K562 (cell line): ENCODE results near the gene GGA3. TPM values are rescaled to one million over a fixed set of nuclear protein-coding genes. Genes with fewer than 3 reads are reported as not detected.

ENCODE experiments used
- CREM ChIP-seq: IDR thresholded peaks from 2 replicates; pipeline ENCODE4 v1.6.1; 2014; ENCODE audit warnings: antibody characterized with exemption, low read depth
- FOXA1 ChIP-seq: fragments of 450-650 bp; IDR thresholded peaks from 2 replicates; pipeline ENCODE4 v1.6.1; 2016; ENCODE audit warnings: mild to moderate bottlenecking, borderline replicate concordance
- HNRNPL ChIP-seq: fragments of 200-400 bp; formaldehyde crosslinking; IDR thresholded peaks from 2 replicates; pipeline ENCODE4 v1.6.1; 2017; ENCODE audit warnings: low read depth, mild to moderate bottlenecking, low read length
- KAT8 ChIP-seq: fragments of 450-650 bp; IDR thresholded peaks from 2 replicates; pipeline ENCODE4 v1.6.1; 2016; ENCODE audit warnings: low read depth, mild to moderate bottlenecking
- KHSRP ChIP-seq: fragments of 450-650 bp; IDR thresholded peaks from 2 replicates; pipeline ENCODE4 v1.6.1; 2017
- MNT ChIP-seq, 2 experiments: fragments of 450-650 bp; conservative IDR thresholded peaks; 2 replicates each; pipeline ENCODE4 v1.6.1; 2017; ENCODE audit warnings: mild to moderate bottlenecking in 2 of 2, moderate library complexity in 2 of 2
- NCOA6 ChIP-seq: fragments of 450-650 bp; IDR thresholded peaks from 2 replicates; pipeline ENCODE4 v1.6.1; 2017; ENCODE audit warnings: mild to moderate bottlenecking
- PHB ChIP-seq: fragments of 250-450 bp; sonication (Bioruptor Pico); IDR thresholded peaks from 2 replicates; pipeline ENCODE4 v1.5.0; 2021
- PRPF4 ChIP-seq: fragments of 200-400 bp; formaldehyde crosslinking; IDR thresholded peaks from one replicate; pipeline ENCODE4 v1.6.1; 2017; ENCODE audit warnings: low read length, low read depth, mild to moderate bottlenecking; ENCODE audit not compliant: insufficient read depth, poor library complexity, severe bottlenecking
- RBM22 ChIP-seq: fragments of 200-400 bp; formaldehyde crosslinking; IDR thresholded peaks from 2 replicates; pipeline ENCODE4 v1.6.1; 2018; ENCODE audit warnings: low read length, low read depth; ENCODE audit not compliant: poor library complexity, severe bottlenecking
- TFAP4 ChIP-seq: sonication (generic); formaldehyde crosslinking; IDR thresholded peaks from 2 replicates; pipeline ENCODE4 v1.8.0; 2022; ENCODE audit warnings: missing genetic modification reagents, mild to moderate bottlenecking, moderate library complexity, borderline replicate concordance
- THRAP3 ChIP-seq: fragments of 450-650 bp; IDR thresholded peaks from 2 replicates; pipeline ENCODE4 v1.6.1; 2016; ENCODE audit warnings: mild to moderate bottlenecking, inconsistent platforms, borderline replicate concordance
- U2AF1 ChIP-seq: fragments of 200-400 bp; formaldehyde crosslinking; optimal IDR thresholded peaks from 2 replicates; pipeline ENCODE3; 2017; ENCODE audit warnings: mild to moderate bottlenecking, low read depth, low read length, moderate library complexity
- U2AF2 ChIP-seq: fragments of 200-400 bp; formaldehyde crosslinking; optimal IDR thresholded peaks from 2 replicates; pipeline ENCODE3; 2017; ENCODE audit warnings: low read depth, mild to moderate bottlenecking, low read length
- ZBTB43 ChIP-seq: sonication (generic); formaldehyde crosslinking; IDR thresholded peaks from 2 replicates; pipeline ENCODE4 v1.8.0; 2023; ENCODE audit warnings: mild to moderate bottlenecking, missing genetic modification reagents
- ZNF436 ChIP-seq: fragments of 250-450, 450-650 bp; sonication (Bioruptor Pico); formaldehyde crosslinking; IDR thresholded peaks from 2 replicates; pipeline ENCODE4 v1.7.0; 2020; ENCODE audit warnings: mild to moderate bottlenecking
- ZNF696 ChIP-seq: fragments of 250-450 bp; sonication (Bioruptor Pico); conservative IDR thresholded peaks from 2 replicates; pipeline ENCODE4 v1.4.0; 2020; ENCODE audit warnings: mild to moderate bottlenecking, moderate library complexity
- ZNF764 ChIP-seq: fragments of 250-450 bp; sonication (Bioruptor Pico); IDR thresholded peaks from 2 replicates; pipeline ENCODE4 v1.4.0; 2020; ENCODE audit warnings: low read depth, mild to moderate bottlenecking, moderate library complexity
- polyA plus RNA-seq, 8 experiments: library from polyadenylated mRNA; depleted of rRNA in 4 of 8; stranded (reverse) in 5 of 8; unstranded in 3 of 8; fragments of >200 nt; fragmentation: Nextera tagmentation in 2 of 8; fragmentation: Illumina TruSeq in 1 of 8; extraction: Ambion mirVana in 2 of 8; extraction: Trizol in 1 of 8; gene quantifications; 2 replicates each; pipeline versions ENCODE4 v1.2.1 to v1.2.3, GENCODE V29; 2011 to 2014; ENCODE audit warnings: inconsistent platforms in 1 of 8, missing spikeins in 1 of 8
- total RNA-seq, 7 experiments: library from RNA; depleted of rRNA in 6 of 7; stranded (reverse); fragments of >200 nt in 6 of 7; fragmentation: Illumina TruSeq in 2 of 7; extraction: Trizol in 2 of 7; gene quantifications; 2 replicates each; pipeline versions ENCODE4 v1.2.1 to v1.2.3, GENCODE V29; 2011 to 2021; ENCODE audit warnings: low replicate concordance in 1 of 7
- TF ChIP-seq, protein P1 (sequence below): fragments of 250-450 bp; sonication (Bioruptor Pico); IDR thresholded peaks from 2 replicates; pipeline ENCODE4 v1.4.0; 2020; ENCODE audit warnings: borderline replicate concordance
- TF ChIP-seq, protein P2 (sequence below): fragments of 250-450 bp; sonication (Bioruptor Pico); IDR thresholded peaks from 2 replicates; pipeline ENCODE4 v1.5.0; 2021; ENCODE audit warnings: mild to moderate bottlenecking, borderline replicate concordance

Gene GGA3
- total and polyA plus RNA-seq, 9 of the 15 experiments (the other 6 are each of a cell fraction or from before 2014, with no cell fraction given), result 5.7 to 64.9 (median 25.4) TPM

- TF ChIP-seq ZBTB43, result no peak
- TF ChIP-seq HNRNPL, result no peak
- TF ChIP-seq TFAP4 (CRISPR knock-in tag), result peak; percentile 19; the same call in 1 of the 2 replicates
- no peak for TF ChIP-seq ZNF764 (CRISPR knock-in tag)
- TF ChIP-seq PHB (CRISPR knock-in tag), result no peak
- TF ChIP-seq, protein P1, sequence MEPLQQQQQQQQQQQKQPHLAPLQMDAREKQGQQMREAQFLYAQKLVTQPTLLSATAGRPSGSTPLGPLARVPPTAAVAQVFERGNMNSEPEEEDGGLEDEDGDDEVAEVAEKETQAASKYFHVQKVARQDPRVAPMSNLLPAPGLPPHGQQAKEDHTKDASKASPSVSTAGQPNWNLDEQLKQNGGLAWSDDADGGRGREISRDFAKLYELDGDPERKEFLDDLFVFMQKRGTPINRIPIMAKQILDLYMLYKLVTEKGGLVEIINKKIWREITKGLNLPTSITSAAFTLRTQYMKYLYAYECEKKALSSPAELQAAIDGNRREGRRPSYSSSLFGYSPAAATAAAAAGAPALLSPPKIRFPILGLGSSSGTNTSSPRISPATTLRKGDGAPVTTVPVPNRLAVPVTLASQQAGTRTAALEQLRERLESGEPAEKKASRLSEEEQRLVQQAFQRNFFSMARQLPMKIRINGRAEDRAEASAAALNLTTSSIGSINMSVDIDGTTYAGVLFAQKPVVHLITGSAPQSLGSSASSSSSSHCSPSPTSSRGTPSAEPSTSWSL (CRISPR knock-in tag), result no peak
- no peak for TF ChIP-seq U2AF2
- TF ChIP-seq ZNF436, result no peak
- peak; percentile 61; the same call in 1 of the 2 replicates for TF ChIP-seq CREM
- TF ChIP-seq KAT8, result no peak
- TF ChIP-seq FOXA1, result no peak
- TF ChIP-seq THRAP3, result 0 out of 2 replicates have a peak, but pooled peaks have one; percentile 16
- TF ChIP-seq MNT (conservative IDR thresholded peaks at IDR 0.05), result no peak
- no peak for TF ChIP-seq U2AF1
- TF ChIP-seq, protein P2, sequence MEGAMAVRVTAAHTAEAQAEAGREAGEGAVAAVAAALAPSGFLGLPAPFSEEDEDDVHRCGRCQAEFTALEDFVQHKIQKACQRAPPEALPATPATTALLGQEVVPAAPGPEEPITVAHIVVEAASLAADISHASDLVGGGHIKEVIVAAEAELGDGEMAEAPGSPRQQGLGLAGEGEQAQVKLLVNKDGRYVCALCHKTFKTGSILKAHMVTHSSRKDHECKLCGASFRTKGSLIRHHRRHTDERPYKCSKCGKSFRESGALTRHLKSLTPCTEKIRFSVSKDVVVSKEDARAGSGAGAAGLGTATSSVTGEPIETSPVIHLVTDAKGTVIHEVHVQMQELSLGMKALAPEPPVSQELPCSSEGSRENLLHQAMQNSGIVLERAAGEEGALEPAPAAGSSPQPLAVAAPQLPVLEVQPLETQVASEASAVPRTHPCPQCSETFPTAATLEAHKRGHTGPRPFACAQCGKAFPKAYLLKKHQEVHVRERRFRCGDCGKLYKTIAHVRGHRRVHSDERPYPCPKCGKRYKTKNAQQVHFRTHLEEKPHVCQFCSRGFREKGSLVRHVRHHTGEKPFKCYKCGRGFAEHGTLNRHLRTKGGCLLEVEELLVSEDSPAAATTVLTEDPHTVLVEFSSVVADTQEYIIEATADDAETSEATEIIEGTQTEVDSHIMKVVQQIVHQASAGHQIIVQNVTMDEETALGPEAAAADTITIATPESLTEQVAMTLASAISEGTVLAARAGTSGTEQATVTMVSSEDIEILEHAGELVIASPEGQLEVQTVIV (CRISPR knock-in tag), result no peak
- no peak for TF ChIP-seq ZNF696 (CRISPR knock-in tag)
- no peak for TF ChIP-seq RBM22
- no peak for TF ChIP-seq KHSRP
- TF ChIP-seq PRPF4, result no peak
- no peak for TF ChIP-seq NCOA6
Measured at GRCh38 chr17:75238684-75239191, 22.7 kb downstream of the GGA3 start (continued).
